GM21529 (cell line): ENCODE measurements around the gene TRIM44.

Experiments used
- ATAC-seq: cut with Tn5 transposase; IDR thresholded peaks from one replicate; pipeline ENCODE4 v1.9.1; 2021; ENCODE audit not compliant: unreplicated experiment

Gene TRIM44

GRCh38 chr11:35785287-35786167 lies 123.0 kb downstream of the TRIM44 start:
- ATAC-seq = peak; percentile 60

DNA sequence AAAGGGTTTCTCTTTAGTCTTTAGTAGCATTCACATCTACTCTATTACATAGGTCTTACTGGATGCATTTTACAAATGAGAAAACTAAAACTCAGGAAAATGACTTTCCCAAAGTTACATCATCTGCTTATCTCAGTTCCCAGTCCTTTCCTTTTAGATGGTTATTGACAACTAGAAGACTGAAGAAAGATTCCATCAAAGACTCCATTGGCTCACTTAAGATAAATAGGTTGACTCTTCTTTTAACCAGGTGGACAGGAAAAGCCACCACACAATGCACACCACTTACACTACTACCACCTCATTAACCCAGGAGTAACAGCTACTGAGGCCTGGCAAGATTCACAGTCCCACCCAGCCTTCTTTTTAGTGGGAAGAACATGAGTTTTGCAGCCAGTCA lies 123.6 kb downstream of the TRIM44 start:
- no peak for ATAC-seq

DNA sequence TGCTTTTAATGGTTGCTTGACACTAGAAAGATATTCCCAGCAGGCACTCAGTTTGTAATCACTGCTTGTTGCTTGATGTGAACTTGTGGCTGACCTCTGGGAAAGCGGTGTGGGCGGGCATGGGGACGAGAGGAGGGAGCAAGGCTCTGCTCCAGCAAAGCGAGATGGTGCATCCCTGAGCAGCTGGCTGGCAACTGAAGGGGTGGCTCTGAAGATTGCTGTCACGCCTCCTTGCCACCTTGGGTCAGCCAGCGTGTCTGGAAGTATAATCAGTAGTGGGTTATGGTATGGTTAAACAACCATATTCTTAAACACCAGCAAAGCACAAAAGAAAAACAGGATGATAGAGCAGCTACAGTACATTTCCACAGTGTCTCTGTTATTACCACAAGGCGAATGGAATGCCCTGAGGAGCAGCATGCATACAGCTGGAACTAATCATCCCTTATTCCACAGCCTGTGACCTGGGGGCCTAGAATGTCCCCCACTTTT lies 124.5 kb downstream of the TRIM44 start:
- ATAC-seq = no peak

DNA sequence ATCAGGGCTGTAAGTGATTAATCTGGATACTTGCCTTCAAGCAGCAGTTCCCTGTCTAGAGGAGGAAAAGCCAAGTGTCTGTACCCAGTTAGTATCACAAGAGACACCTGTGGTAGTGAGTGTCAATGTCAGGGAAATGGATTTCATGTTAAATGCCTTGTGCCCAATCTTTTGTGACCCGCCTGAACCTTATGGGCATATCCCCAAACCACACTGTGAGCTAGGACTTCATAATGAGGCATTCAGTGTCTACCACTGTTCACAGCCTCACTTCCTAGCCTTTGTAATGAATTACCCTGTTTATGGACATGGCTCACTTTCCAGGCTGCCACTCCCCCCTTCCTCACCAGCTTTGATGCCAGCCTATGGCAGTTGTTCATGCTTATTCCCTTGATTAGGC lies 125.1 kb downstream of the TRIM44 start:
- no peak for ATAC-seq

DNA sequence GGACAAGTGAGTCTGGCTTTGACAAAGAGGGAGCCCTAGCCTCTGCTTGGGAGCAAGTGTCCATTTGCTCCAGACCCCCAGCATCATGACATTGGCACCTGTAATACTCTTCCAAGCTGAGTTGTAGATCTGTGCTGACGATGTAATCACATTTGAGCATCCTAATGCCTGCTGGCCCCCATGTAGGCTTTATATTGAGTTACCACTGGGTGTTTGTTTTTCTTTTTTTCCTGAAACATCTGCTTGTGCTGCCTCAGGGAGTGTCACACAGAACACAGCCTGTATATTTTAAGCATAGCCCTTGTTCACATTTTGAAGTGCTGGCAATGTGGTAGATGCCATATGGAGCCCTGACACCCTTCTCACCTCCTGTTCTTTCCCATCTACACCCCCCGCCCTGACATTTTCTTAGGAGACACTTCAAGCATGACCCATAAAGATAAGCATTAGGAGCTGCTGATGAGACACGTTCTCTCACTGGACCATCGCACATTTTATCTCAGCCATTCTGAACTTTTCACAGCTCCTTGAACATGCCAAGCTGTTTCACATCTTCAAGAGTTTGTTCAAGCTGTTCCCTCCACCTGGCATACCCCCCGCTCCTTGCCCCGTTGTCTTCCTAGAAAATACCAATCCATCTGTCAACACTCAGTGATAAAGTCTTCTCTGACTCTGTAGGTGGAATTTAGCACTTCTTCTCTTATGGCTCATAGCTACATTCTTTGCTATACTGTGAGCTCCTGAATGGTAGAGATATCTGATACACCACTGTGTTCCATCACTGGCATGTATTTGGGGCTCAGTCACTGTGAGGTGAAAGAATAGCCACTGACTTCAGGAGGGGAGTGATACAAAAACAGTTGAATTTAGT lies 128.7 kb downstream of the TRIM44 start:
- no peak for ATAC-seq

DNA sequence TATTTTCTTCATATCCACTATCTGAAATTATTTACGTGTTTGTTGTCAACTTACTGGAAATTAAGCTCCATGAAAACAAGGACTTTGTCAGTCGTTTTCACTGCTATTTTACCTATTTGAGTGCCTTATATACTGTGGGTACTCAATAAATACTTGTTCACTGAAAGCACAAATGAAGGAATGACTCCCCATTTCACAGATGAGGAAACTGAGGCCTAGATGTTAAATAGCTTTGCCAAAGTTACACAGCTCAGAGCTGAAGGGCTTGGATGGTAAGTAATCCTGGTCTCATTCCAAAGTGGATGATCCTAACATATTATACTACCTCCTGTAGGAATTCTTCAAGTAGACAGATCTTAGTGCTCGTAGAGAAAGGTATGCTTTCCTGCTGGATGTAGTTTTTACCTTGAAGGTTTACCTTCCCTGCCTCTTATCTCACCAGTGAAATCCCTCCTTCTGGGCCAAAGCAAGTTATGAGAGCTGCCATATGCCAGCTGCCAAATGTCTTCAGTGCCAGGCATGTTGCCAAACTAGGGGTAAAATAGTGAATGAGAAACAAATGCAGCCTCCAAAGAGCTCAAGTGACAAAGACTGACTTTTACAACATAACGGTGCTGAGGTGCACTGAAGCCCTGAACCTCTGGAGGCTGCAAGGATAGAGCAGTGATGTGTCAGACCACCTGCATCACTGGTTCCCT lies 129.7 kb downstream of the TRIM44 start:
- no peak for ATAC-seq

DNA sequence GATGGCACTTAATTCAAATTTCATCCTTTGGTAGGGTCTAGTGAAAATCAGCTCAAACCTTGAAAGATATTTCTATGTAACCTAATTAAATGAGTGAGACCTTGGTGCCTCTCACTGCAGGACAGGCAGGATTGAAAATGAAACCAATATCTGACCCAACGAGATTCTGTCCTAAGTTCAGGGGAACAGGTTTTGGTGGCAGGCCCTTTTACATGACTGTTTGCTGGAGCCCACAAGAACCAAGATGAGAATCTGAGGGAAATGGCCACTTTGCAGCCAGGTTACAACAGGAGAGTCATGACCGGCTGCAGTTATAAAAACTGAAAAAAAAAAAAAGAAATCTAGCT lies 130.2 kb downstream of the TRIM44 start:
- no peak for ATAC-seq

GRCh38 chr11:35794333-35794732 lies 131.8 kb downstream of the TRIM44 start:
- no peak for ATAC-seq

DNA sequence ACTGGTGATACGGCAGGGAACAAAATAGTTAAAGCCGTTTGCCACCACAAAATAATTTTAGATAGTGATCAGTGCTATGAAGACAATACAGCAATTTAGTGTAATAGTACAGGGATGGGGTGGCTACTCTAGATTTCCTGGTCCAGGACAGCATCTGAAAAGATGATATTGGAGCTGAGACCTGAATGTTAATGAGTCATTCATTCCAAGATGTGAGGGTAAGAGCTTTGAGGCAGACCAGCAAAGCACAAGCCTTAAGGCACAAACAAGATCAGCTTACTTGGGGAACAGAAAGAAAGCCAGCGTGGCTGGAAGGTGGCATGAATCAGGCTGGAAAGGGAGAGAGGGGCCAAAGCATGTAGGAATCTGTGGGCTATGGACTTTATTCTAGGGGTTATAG lies 132.3 kb downstream of the TRIM44 start:
- no peak for ATAC-seq

- ATAC-seq = no peak
Observed at GRCh38 chr11:35796562-35796961, 134.0 kb downstream of the TRIM44 start.

GRCh38 chr11:35798423-35798822 lies 135.8 kb downstream of the TRIM44 start:
- no peak for ATAC-seq

- ATAC-seq = no peak
Observed at GRCh38 chr11:35798983-35799382, 136.4 kb downstream of the TRIM44 start.

DNA sequence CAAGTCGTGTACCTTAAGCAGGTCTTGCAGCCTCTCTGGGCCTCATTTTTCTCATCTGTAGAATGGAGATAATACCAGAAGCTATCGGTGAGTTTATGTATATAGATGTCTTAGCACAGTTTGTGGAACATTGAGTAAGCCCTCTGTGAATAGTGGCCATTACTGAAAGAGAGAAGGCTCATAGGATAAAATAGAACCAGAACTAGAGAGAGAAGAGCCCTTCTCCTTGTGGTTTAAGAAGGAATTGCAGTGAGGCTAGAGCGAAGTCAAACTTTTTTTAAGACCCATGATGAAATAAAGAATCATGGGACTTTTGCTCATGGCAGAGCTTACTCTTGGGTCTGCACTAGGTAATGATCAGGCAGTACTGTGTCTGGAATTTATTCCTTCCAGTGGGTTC lies 137.1 kb downstream of the TRIM44 start:
- no peak for ATAC-seq

GRCh38 chr11:35800970-35801953 lies 138.7 kb downstream of the TRIM44 start:
- peak; percentile 81 for ATAC-seq

DNA sequence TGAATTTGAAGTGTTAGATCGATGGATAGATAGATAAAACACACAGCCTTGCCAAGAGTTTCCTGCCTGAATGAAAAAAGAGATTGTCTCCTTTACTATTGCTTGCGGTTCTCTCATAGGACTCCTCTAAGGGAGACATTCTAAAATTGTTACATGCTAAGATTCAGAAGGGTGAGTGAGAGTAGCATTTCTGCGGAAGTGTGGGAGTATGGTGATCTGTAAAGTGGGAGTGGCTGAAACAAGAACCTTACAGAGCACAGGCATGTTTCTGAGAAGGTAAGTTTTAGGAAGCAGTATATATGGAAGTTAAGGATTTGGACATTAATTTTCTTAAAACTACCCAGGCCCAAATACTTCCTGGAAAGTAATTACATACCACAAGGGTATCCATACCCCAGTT lies 139.6 kb downstream of the TRIM44 start:
- ATAC-seq = no peak

DNA sequence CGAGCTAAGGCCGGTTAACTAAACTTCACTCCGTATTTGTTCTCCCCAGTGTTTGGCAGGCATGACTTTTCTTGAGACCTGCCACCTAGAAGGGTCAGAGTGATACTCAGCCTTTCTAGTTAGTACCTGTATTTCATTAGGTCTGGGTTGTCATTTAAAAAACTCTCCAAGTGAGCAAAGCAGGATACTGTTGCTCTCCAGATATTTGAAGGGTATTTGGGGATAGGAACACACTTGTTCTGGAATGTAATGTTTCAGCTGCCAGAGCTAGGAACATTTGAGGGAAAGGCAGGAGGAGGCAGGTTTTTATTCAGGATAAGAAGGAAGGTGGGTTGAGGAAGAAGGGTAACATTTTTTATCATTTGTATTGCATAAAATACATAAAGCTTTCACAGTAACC lies 140.1 kb downstream of the TRIM44 start:
- ATAC-seq = no peak

DNA sequence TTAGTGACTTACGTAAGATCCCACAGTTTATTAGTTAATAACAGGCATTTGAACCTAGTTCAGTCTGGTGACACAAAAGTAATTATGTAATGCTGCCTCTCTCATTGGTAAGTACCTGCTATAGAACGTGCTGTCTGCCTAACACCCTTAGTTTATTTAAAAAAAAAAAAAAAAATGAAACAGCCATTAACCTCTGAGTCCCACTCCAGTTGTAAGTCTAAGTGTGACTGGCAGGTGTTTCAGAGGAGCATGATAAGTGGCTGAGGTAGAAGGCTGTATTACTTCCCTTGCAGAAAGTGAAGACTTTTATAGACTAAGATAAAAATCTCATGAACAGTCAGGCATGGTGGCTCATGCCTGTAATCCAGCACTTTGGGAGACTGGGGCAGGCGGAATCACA lies 140.5 kb downstream of the TRIM44 start:
- ATAC-seq = no peak

DNA sequence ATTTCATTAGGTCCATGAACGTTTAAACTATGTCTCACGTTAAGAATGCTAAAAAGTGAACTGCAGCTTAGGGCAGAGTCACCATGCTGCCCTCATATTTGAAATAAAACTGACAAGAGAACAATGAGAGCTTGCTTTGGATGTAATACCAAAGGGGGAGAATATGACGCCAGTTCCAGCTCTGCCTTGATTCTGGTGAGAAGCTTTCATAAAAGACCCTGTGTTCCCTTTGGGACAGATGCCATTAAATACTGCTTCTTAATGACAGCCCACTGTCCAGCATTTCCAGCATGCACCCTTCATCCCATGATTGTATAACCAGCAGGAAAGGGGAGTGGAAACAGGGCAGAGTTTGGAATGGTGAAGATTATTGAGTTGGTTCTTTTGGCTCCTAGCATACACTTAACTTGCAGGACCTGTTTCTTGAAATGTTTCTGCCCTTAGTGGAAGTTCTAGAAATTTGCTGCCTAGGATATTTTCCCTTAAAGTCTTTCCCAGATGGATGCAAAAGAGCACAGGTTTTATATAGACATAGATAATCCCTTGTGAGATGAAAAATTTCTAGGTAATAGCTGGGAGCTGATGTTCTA lies 142.0 kb downstream of the TRIM44 start:
- no peak for ATAC-seq

GRCh38 chr11:35809561-35809960 lies 147.0 kb downstream of the TRIM44 start:
- no peak for ATAC-seq
